SKM-1 (cell line): Measurements from ENCODE around the gene OR4D2.

Experiments
- DNase-seq: peaks from one replicate; lab custom pipeline; 2025; ENCODE audit not compliant: unreplicated experiment; lab: John Stamatoyannopoulos, UW

Gene OR4D2

GRCh38 chr17:58207451-58207850, 40.7 kb downstream of the OR4D2 start:
- no peak for DNase-seq

GRCh38 chr17:58208344-58208743, 41.6 kb downstream of the OR4D2 start:
- no peak for DNase-seq

- DNase-seq = no peak
Observed at GRCh38 chr17:58210922-58211321, 44.1 kb downstream of the OR4D2 start.

- DNase-seq = no peak
Observed at GRCh38 chr17:58215685-58216084, 48.9 kb downstream of the OR4D2 start.

GRCh38 chr17:58217766-58218165, 51.0 kb downstream of the OR4D2 start:
- no peak for DNase-seq

GRCh38 chr17:58219007-58219788, 52.4 kb downstream of the OR4D2 start, which contains the start of gene MKS1:
Gene MKS1 (minus strand): TSS chr17:58219255. CDS start chr17:58219230, 25 bp downstream.
- peak; percentile 86 for DNase-seq

- no peak for DNase-seq
Observed at GRCh38 chr17:58219789-58220183, 53.0 kb downstream of the OR4D2 start.
